Testis (tissue), 3 donors: ENCODE measurements around the gene NAMPT. TPM values are rescaled to one million over a fixed set of nuclear protein-coding genes. Genes with fewer than 3 reads are reported as not detected.

ENCODE experiments used
- DNase-seq: peaks from one replicate; pipeline ENCODE4 v3.0.0-alpha.2; 2019
- H3K27ac ChIP-seq, 2 donors: fragments of 200-600 bp; sonication (generic); one replicate each; pipeline ENCODE4 v1.5.1; 2019
- H3K27me3 ChIP-seq: fragments of 200-600 bp; sonication (generic); one replicate; pipeline ENCODE4 v1.5.1; 2019
- H3K36me3 ChIP-seq: fragments of 200-600 bp; sonication (generic); one replicate; pipeline ENCODE4 v1.5.1; 2017; ENCODE audit warnings: low read depth; ENCODE audit errors: missing control alignments
- H3K4me1 ChIP-seq: fragments of 200-600 bp; sonication (generic); one replicate; pipeline ENCODE4 v1.5.1; 2019
- H3K4me3 ChIP-seq, 2 donors: fragments of 200-600 bp; sonication (generic); one replicate each; pipeline ENCODE4 v1.5.1; 2017 to 2019
- H3K9me3 ChIP-seq: fragments of 200-600 bp; sonication (generic); one replicate; pipeline ENCODE4 v1.5.1; 2017
- POLR2A ChIP-seq: fragments of 450-650 bp; IDR thresholded peaks from one replicate; pipeline ENCODE4 v1.6.1; 2017; ENCODE audit warnings: antibody characterized with exemption, mild to moderate bottlenecking, moderate library complexity
- WGBS, 2 donors: methylation state at CpG; one replicate each; pipeline ENCODE4 v1.1.5; 2018; 5-methylcytosine and 5-hydroxymethylcytosine counted together
- intact Hi-C: fragments of 100-400 bp; cut with DNase I; formaldehyde crosslinking; loops from one replicate; pipeline ENCODE4 v1.15.1; 2023; ENCODE audit warnings: low total_unique reads
- polyA plus RNA-seq: library from polyadenylated mRNA; stranded (reverse); fragments of 350-450 nt; fragmentation: Illumina TruSeq; extraction: RNeasy Lipid Tissue Mini Kit (QIAGEN cat#74804); gene quantifications from one replicate; pipeline ENCODE4 v1.2.3, GENCODE V29; 2014; ENCODE audit warnings: low read depth, low replicate concordance; ENCODE audit not compliant: insufficient read depth
- total RNA-seq, 2 donors: library from RNA; depleted of rRNA; stranded (reverse); fragments of >200 nt; gene quantifications; one replicate each; pipeline ENCODE4 v1.2.3, GENCODE V29; 2016
- TF ChIP-seq, protein P1 (sequence below), 3 experiments: fragments of 450-650 bp in 2 of 3; fragments of 200-600 bp in 1 of 3; sonication (generic) in 1 of 3; IDR thresholded peaks; one replicate each; pipeline ENCODE4 v1.5.1; 2016 to 2019; ENCODE audit warnings: antibody characterized with exemption in 3 of 3, mild to moderate bottlenecking in 2 of 3, moderate library complexity in 1 of 3

Gene NAMPT
- total and polyA plus RNA-seq, 3 donors from 2014 or later: 28.6 to 60.4 (median 45.0) TPM

DNA sequence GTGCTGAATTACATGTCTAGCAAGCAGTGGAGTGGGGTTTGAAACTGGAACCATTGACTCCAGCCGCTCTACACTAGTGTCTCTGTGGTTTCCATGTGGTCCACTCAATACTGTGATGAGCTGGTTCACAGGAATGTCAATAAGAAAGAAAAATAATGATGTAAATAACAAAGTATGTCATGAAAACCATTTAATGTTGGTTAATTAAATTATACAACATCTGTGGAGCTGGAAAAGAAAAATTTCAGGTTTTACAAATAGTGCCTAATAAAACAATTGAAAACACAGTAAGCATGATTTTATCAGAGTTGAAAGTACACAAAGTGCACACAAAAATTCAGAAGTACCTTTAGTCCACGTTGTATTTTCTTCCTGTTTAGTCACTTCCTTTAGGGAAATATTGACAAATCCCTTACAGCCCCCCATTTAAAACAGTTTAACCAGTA lies 28.7 kb upstream of the NAMPT start:
- H3K4me1 ChIP-seq: no peaks in the 10 kb centered on the region
- H3K27ac ChIP-seq: no peak overlapping the region
- DNase-seq: no peak
- intact Hi-C loops: no loop called here
- TF ChIP-seq, protein P1, sequence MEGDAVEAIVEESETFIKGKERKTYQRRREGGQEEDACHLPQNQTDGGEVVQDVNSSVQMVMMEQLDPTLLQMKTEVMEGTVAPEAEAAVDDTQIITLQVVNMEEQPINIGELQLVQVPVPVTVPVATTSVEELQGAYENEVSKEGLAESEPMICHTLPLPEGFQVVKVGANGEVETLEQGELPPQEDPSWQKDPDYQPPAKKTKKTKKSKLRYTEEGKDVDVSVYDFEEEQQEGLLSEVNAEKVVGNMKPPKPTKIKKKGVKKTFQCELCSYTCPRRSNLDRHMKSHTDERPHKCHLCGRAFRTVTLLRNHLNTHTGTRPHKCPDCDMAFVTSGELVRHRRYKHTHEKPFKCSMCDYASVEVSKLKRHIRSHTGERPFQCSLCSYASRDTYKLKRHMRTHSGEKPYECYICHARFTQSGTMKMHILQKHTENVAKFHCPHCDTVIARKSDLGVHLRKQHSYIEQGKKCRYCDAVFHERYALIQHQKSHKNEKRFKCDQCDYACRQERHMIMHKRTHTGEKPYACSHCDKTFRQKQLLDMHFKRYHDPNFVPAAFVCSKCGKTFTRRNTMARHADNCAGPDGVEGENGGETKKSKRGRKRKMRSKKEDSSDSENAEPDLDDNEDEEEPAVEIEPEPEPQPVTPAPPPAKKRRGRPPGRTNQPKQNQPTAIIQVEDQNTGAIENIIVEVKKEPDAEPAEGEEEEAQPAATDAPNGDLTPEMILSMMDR (IDR thresholded peaks at IDR 0.05): no peak
- TF ChIP-seq POLR2A: no peak
- H3K36me3 ChIP-seq: no peaks in the 10 kb centered on the region
- H3K9me3 ChIP-seq: no peaks in the 10 kb centered on the region
- WGBS, 2 donors: 54 to 57% methylated on average over 2 of the region's 2 CpGs
- H3K27me3 ChIP-seq: no peaks in the 10 kb centered on the region
- no peak overlapping the region for H3K4me3 ChIP-seq

DNA sequence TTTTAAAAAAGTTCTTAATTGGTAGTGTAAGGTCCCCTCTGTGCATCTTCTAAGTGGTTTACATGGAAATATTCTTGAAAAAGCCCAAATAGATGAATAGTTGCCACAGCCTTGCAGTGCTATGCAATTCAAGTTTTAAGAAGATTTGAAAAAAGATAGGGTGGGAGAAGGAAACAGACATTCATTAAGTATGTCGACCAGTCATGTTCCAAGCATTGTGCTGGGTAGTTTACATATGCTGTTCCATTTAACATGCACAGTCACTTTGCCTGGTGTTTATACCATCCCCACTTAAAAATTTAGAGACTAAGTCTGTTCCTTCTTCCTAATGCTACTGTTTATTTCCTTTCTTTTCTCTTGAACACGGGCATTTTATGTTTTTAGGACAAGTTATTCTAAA lies 28.1 kb upstream of the NAMPT start:
- no peaks in the 10 kb centered on the region for H3K27me3 ChIP-seq
- no peak overlapping the region for H3K4me3 ChIP-seq
- H3K4me1 ChIP-seq: no peaks in the 10 kb centered on the region
- H3K36me3 ChIP-seq: no peaks in the 10 kb centered on the region
- no peak for TF ChIP-seq POLR2A
- TF ChIP-seq, protein P1 (IDR thresholded peaks at IDR 0.05): no peak
- WGBS, 2 donors: 77 to 85% methylated on average over 2 of the region's 2 CpGs
- no peak for DNase-seq
- H3K9me3 ChIP-seq: no peaks in the 10 kb centered on the region
- H3K27ac ChIP-seq: no peak overlapping the region
- intact Hi-C loops: no loop called here

DNA sequence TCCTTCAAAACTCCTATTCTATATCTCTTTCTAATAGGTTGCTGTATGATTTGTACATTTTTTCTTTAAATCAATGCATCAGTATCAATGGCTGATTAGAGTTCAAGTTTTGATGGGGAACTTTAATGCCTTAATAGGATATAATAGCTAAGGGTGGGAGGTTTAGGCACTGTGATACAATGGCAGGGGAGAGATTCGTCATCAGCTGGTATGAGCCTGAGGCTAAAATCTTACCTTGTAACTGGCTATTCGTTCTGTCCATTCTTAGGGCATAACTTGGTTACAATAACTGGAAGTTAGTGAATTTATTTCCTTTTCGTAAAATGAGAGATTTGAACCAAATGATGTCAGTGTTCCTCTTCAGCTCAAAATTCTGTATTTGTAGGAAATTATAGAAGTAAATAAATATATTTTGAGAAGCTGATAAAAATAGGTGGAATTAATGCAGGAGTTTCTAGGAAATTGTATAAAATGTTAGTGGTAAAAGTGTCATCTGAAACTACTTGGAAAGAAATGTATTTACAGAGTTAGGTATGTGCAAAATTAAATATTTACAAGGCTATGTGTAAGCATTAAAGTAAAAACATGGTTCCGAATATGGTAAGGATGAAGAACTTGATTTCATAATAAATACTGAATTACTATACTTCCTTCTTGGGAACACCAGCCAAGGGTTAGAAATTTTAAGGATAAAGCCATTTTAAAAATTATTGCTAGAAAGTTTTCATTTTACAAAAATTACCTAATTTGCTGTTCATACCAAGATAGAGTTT lies 27.5 kb upstream of the NAMPT start:
- WGBS, 2 donors: 89 to 91% methylated on average over 4 of the region's 4 CpGs

DNA sequence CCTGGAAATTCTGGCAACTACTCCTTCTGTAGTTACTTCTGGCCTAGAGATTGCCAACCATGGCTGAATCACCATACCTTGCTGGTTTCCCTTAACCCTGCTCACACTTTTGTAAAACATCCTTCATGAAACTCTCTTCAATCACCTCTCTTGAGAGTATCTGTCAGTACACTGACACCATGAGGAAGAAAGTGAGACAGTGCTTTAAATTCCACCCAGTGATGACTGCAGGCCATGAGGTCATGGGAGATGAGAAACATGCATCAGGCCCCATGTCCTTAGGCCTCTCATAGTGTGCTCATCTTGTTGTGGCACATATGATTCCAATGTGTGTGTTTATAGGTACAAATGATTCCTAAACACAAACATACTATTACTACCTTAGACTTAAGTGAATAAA lies 24.6 kb upstream of the NAMPT start:
- H3K27me3 ChIP-seq: no peaks in the 10 kb centered on the region
- intact Hi-C loops: no loop called here
- TF ChIP-seq, protein P1 (IDR thresholded peaks at IDR 0.05): no peak
- TF ChIP-seq POLR2A: no peak
- no peak for DNase-seq
- H3K4me3 ChIP-seq: no peak overlapping the region
- H3K9me3 ChIP-seq: no peaks in the 10 kb centered on the region
- H3K36me3 ChIP-seq: no peaks in the 10 kb centered on the region
- H3K4me1 ChIP-seq: no peaks in the 10 kb centered on the region
- no peak overlapping the region for H3K27ac ChIP-seq

More for the DNA sequence above, 27.5 kb upstream of the NAMPT start:
- TF ChIP-seq, protein P1 (IDR thresholded peaks at IDR 0.05): no peak
- TF ChIP-seq POLR2A: no peak
- Histone ChIP-seq H3K9me3 (no peaks in the 10 kb centered on the region), H3K36me3 (no peaks in the 10 kb centered on the region), H3K4me1 (no peaks in the 10 kb centered on the region), H3K4me3 (no peak overlapping the region), H3K27ac (no peak overlapping the region), H3K27me3 (no peaks in the 10 kb centered on the region)
- no peak for DNase-seq
- intact Hi-C loops: no loop called here

DNA sequence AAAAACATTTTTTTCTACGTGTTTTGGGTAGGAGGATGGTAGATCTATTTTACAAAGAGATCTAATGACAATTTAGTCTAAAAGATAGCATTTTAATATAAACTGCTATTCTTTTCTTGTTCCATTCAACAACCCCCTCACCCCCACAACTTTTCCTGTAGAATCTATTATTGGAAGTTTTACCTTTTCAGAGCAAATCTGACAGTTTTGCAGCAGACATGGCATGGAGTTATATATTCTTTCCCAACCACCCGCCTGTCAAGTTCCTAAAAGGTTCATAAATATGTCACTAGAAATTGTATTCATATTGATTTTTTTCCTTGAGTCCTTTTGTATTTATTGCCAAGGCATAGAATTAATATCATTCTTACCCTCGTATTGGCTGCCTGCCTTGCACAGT lies 21.5 kb upstream of the NAMPT start:
- intact Hi-C loops: no loop called here
- Histone ChIP-seq H3K27me3 (no peaks in the 10 kb centered on the region), H3K36me3 (no peaks in the 10 kb centered on the region), H3K9me3 (no peaks in the 10 kb centered on the region), H3K27ac (no peak overlapping the region), H3K4me1 (no peaks in the 10 kb centered on the region), H3K4me3 (no peak overlapping the region)
- no peak for DNase-seq
- no peak for TF ChIP-seq POLR2A
- TF ChIP-seq, protein P1 (IDR thresholded peaks at IDR 0.05): no peak
- 78 to 81% methylated on average over 3 of the region's 3 CpGs for WGBS, 2 donors
